K562 (cell line): ENCODE measurements around the gene IGFALS. TPM values are rescaled to one million over a fixed set of nuclear protein-coding genes. Genes with fewer than 3 reads are reported as not detected.
"Not testable (repeated sequence)": the region's sequence is repeated elsewhere in the genome, so short reads cannot be mapped to it uniquely, and the experiment has no call there.

Experiments
- ATAC-seq: fragments of 200-7000 bp; cut with Tn5 transposase; 3 replicates; pipeline ENCODE4 v1.9.1; 2020; ENCODE audit warnings: moderate library complexity
- BruUV-seq: library from RNA; stranded (reverse); fragments of 400-500 nt; replicated peaks from 2 replicates; lab custom pipeline; 2021; lab: Mats Ljungman, UMichigan
- CTCF ChIA-PET: fragments of 300-600 bp; formaldehyde crosslinking; extraction: SDS; loops from one replicate; lab custom pipeline; 2021; ENCODE audit warnings: low intra/inter-chr PET ratio; lab: Yijun Ruan, JAX
- POLR2A ChIA-PET: fragments of 300-600, 350-650 bp; sonication (Branson Sonifier 250); formaldehyde crosslinking; extraction: SDS; loops from one replicate; lab custom pipeline; 2021; ENCODE audit warnings: antibody characterized with exemption, inconsistent platforms; lab: Yijun Ruan, JAX
- DNase-seq, 4 experiments: peaks; one replicate each; pipeline versions ENCODE4 v3.0.0 to v3.0.0-alpha.2; 2011 to 2018; ENCODE audit warnings: low spot score in 3 of 4, mixed read lengths in 3 of 4; ENCODE audit errors: extremely low read depth in 1 of 4
- FAIRE-seq: peaks from 2 replicates; lab custom pipeline; 2011; peaks lifted over from hg19 to GRCh38; lab: Jason Lieb, UNC
- H2AFZ ChIP-seq: 2 replicates; pipeline ENCODE4 v1.6.0; 2011; ENCODE audit warnings: low read depth, low read length, control low read depth, inconsistent platforms
- H3K27ac ChIP-seq: fragments of 200-600 bp; 3 replicates; pipeline ENCODE4 v1.8.0; 2011; ENCODE audit warnings: low read depth, mild to moderate bottlenecking, control low read depth, inconsistent platforms, low read length, moderate library complexity, mixed read lengths; ENCODE audit errors: extremely low read depth
- H3K27me3 ChIP-seq, 2 experiments: fragments of 300-600 bp in 1 of 2; 2 replicates in 1 of 2; 3 replicates in 1 of 2; pipeline versions ENCODE4 v1.6.0 to v1.8.0; 2011; ENCODE audit warnings: inconsistent platforms in 2 of 2, low read length in 2 of 2, mild to moderate bottlenecking in 1 of 2, mixed read lengths in 1 of 2, moderate library complexity in 1 of 2; ENCODE audit not compliant: control insufficient read depth in 2 of 2, insufficient read depth in 2 of 2
- H3K36me3 ChIP-seq: fragments of 300-600 bp; 3 replicates; pipeline ENCODE4 v1.8.0; 2011; ENCODE audit warnings: mild to moderate bottlenecking, low read length, inconsistent platforms; ENCODE audit not compliant: control insufficient read depth, insufficient read depth
- H3K4me1 ChIP-seq, 2 experiments: fragments of 200-600 bp in 1 of 2; replicated peaks in 1 of 2; 2 replicates in 1 of 2; 3 replicates in 1 of 2; pipeline versions ENCODE4 v1.5.1 to v1.8.0; 2011; ENCODE audit warnings: inconsistent platforms in 2 of 2, low read length in 2 of 2, mild to moderate bottlenecking in 1 of 2, mixed read lengths in 1 of 2, moderate library complexity in 1 of 2; ENCODE audit not compliant: control insufficient read depth in 2 of 2, insufficient read depth in 2 of 2
- H3K4me2 ChIP-seq: 2 replicates; pipeline ENCODE4 v1.6.1; 2011; ENCODE audit warnings: low read length, control low read depth, inconsistent platforms, mixed read lengths; ENCODE audit not compliant: insufficient read depth
- H3K4me3 ChIP-seq: fragments of 200-600 bp; sonication (generic), shearing (Covaris generic); 2 replicates; pipeline ENCODE4 v1.5.1; 2016; ENCODE audit warnings: control low read depth, inconsistent platforms
- H3K79me2 ChIP-seq: fragments of 200-600 bp; 3 replicates; pipeline ENCODE4 v1.8.0; 2011; ENCODE audit warnings: low read length, inconsistent platforms; ENCODE audit not compliant: control insufficient read depth, insufficient read depth
- H3K9ac ChIP-seq, 2 experiments: 2 replicates each; pipeline versions ENCODE4 v1.6.0 to v1.6.1; 2011; ENCODE audit warnings: low read depth in 2 of 2, low read length in 2 of 2, control low read depth in 1 of 2, inconsistent platforms in 1 of 2, mild to moderate bottlenecking in 1 of 2, mixed read lengths in 1 of 2; ENCODE audit not compliant: insufficient read depth in 1 of 2
- H3K9me1 ChIP-seq: one replicate; pipeline ENCODE4 v1.6.0; 2011; ENCODE audit warnings: inconsistent platforms, mild to moderate bottlenecking, low read length, moderate library complexity; ENCODE audit not compliant: control insufficient read depth, insufficient read depth
- H3K9me3 ChIP-seq: replicated peaks from 2 replicates; pipeline ENCODE4 v1.5.1; 2011; ENCODE audit warnings: low read depth, low read length, inconsistent platforms; ENCODE audit not compliant: control insufficient read depth, insufficient read depth
- H4K20me1 ChIP-seq: replicated peaks from 2 replicates; pipeline ENCODE4 v1.6.1; 2011; ENCODE audit warnings: low read length, inconsistent platforms, mixed read lengths; ENCODE audit not compliant: control insufficient read depth, insufficient read depth
- ESRRB ChIP-seq: fragments of 250-450 bp; sonication (Bioruptor Pico); IDR thresholded peaks from 2 replicates; pipeline ENCODE4 v1.5.0; 2020; ENCODE audit warnings: mild to moderate bottlenecking, moderate library complexity, borderline replicate concordance
- SUPT5H ChIP-seq: fragments of 450-650 bp; IDR thresholded peaks from 2 replicates; pipeline ENCODE4 v1.6.1; 2016
- ZNF143 ChIP-seq: sonication (generic); formaldehyde crosslinking; IDR thresholded peaks from 2 replicates; pipeline ENCODE4 v1.9.0; 2022; ENCODE audit warnings: mild to moderate bottlenecking, missing genetic modification reagents
- WGBS: fragments of 100-300 bp; shearing (Covaris generic); methylation state at CpG from one replicate; pipeline ENCODE4 v1.1.6; 2016; ENCODE audit warnings: low coverage, mixed read lengths; ENCODE audit not compliant: insufficient coverage; ENCODE audit errors: missing lambda C conversion rate; 5-methylcytosine and 5-hydroxymethylcytosine counted together
- in situ Hi-C: fragments of 300-500 bp; cut with MboI; formaldehyde crosslinking; loops from 4 replicates; pipeline ENCODE4 v1.15.0; 2018; ENCODE audit warnings: inconsistent platforms, mixed read lengths
- intact Hi-C: fragments of 100-400 bp; cut with micrococcal nuclease; formaldehyde crosslinking; loops from 2 replicates; pipeline ENCODE4 v1.14.2; 2022
- polyA plus RNA-seq, 8 experiments: library from polyadenylated mRNA; depleted of rRNA in 4 of 8; stranded (reverse) in 5 of 8; unstranded in 3 of 8; fragments of >200 nt; fragmentation: Nextera tagmentation in 2 of 8; fragmentation: Illumina TruSeq in 1 of 8; extraction: Ambion mirVana in 2 of 8; extraction: Trizol in 1 of 8; gene quantifications; 2 replicates each; pipeline versions ENCODE4 v1.2.1 to v1.2.3, GENCODE V29; 2011 to 2014; ENCODE audit warnings: inconsistent platforms in 1 of 8, missing spikeins in 1 of 8
- total RNA-seq, 7 experiments: library from RNA; depleted of rRNA in 6 of 7; stranded (reverse); fragments of >200 nt in 6 of 7; fragmentation: Illumina TruSeq in 2 of 7; extraction: Trizol in 2 of 7; gene quantifications; 2 replicates each; pipeline versions ENCODE4 v1.2.1 to v1.2.3, GENCODE V29; 2011 to 2021; ENCODE audit warnings: low replicate concordance in 1 of 7
- TF ChIP-seq, protein P1 (sequence below), 2 experiments: fragments of 450-650 bp in 1 of 2; IDR thresholded peaks; 2 replicates each; pipeline ENCODE4 v1.6.1; 2011 to 2017; ENCODE audit warnings: low read depth in 2 of 2, antibody characterized with exemption in 1 of 2, borderline replicate concordance in 1 of 2, low read length in 1 of 2, mild to moderate bottlenecking in 1 of 2, mixed read lengths in 1 of 2; ENCODE audit not compliant: control insufficient read depth in 1 of 2

Gene IGFALS
- total and polyA plus RNA-seq, 9 of the 15 experiments (the other 6 are each of a cell fraction or from before 2014, with no cell fraction given) = not detected

DNA sequence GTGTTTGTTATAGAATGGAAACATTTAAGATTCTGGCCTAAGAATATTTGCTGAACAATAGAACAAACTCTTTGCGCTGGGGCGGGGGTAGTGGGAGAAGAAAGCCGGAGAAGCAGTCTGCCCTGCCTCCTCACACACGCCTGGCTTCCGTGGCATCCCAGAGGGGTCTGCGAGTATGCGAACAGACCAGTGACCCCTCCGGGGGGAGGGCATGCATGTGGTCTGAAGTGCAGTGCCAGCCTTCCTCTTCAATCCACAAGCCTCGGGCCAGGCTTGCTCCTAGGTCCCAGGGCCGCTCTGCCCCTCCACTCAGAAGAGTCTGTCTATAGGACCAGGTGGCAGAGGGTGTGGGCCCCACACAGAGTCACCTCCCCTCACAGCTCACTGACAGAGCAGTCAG, 14.1 kb upstream of the IGFALS start (continued):
- TF ChIP-seq, protein P1, sequence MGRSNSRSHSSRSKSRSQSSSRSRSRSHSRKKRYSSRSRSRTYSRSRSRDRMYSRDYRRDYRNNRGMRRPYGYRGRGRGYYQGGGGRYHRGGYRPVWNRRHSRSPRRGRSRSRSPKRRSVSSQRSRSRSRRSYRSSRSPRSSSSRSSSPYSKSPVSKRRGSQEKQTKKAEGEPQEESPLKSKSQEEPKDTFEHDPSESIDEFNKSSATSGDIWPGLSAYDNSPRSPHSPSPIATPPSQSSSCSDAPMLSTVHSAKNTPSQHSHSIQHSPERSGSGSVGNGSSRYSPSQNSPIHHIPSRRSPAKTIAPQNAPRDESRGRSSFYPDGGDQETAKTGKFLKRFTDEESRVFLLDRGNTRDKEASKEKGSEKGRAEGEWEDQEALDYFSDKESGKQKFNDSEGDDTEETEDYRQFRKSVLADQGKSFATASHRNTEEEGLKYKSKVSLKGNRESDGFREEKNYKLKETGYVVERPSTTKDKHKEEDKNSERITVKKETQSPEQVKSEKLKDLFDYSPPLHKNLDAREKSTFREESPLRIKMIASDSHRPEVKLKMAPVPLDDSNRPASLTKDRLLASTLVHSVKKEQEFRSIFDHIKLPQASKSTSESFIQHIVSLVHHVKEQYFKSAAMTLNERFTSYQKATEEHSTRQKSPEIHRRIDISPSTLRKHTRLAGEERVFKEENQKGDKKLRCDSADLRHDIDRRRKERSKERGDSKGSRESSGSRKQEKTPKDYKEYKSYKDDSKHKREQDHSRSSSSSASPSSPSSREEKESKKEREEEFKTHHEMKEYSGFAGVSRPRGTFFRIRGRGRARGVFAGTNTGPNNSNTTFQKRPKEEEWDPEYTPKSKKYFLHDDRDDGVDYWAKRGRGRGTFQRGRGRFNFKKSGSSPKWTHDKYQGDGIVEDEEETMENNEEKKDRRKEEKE (IDR thresholded peaks at IDR 0.05; ENCODE audit: borderline replicate concordance in 1 of 2, control insufficient read depth in 1 of 2, low read depth in 2 of 2, low read length in 1 of 2) = no peak

DNA sequence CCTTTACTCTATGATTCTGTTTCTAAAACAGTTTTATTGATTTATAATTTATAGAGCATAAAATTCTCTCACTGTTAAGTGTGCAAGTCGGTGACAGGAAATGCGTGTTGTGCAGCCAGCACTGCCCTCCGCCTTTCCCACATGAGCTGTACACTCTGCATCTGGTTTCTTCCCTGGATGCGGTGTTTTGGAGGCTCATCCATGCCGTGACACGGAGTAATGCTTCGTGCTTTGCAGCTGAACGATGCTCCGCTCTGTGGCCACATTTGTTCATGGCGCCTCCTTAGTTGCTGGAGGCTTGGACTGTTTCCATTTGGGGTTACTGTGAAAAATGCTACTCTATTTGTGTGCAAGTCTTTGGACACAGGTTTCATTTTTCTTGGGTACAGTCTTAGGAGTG, 7.2 kb upstream of the IGFALS start:
- in situ Hi-C loops = no loop called here
- FAIRE-seq (no peak), ATAC-seq (no peak), DNase-seq (no peak)
- CTCF ChIA-PET = no interaction called here
- Histone ChIP-seq H3K9me1 (no peaks in the 10 kb centered on the region), H3K79me2 (no peaks in the 10 kb centered on the region), H2AFZ (no peak overlapping the region), H3K4me1 (no peaks in the 10 kb centered on the region), H3K4me3 (no peak overlapping the region), H3K27ac (no peak overlapping the region), H4K20me1 (no peaks in the 10 kb centered on the region), H3K9ac (no peak overlapping the region), H3K9me3 (no peaks in the 10 kb centered on the region), H3K4me2 (no peak overlapping the region), H3K27me3 (no peaks in the 10 kb centered on the region), H3K36me3 (no peaks in the 10 kb centered on the region)
- intact Hi-C loops = no loop called here
- 71% methylated on average over 10 of the region's 10 CpGs for WGBS
- BruUV-seq = no TSS peak
- POLR2A ChIA-PET = no interaction called here
- TF ChIP-seq ESRRB (no peak), SUPT5H (no peak), ZNF143 (no peak)

DNA sequence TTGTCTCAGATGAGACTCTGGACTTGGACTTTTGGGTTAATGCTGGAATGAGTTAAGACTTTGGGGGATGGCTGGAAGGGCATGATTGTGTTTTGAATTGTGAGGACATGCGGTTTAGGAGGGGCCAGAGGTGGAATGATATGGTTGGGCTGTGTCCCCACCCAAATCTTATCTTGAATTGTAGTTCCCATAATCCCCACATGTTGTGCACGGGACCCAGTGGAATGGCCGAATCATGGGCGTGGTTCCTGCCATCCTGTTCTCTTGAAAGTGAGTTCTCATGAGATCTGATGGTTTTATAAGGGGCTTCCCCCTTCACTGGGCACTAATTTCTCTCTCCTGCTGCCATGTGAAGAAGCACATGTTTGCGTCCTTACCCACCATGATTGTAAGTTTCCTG, 5.8 kb upstream of the IGFALS start:
- H3K4me2 ChIP-seq, H3K36me3 ChIP-seq, FAIRE-seq, H3K27me3 ChIP-seq, H3K9me1 ChIP-seq, H3K9ac ChIP-seq, intact Hi-C loops, H2AFZ ChIP-seq, DNase-seq, in situ Hi-C loops, H3K79me2 ChIP-seq, BruUV-seq, H3K4me1 ChIP-seq, ATAC-seq, H3K4me3 ChIP-seq, H4K20me1 ChIP-seq, H3K27ac ChIP-seq, CTCF ChIA-PET, H3K9me3 ChIP-seq: not testable (repeated sequence)
- POLR2A ChIA-PET = interaction anchor here (1.0 kb wide), 1 partner anchor 165 kb away, joined by 4 read pairs; the partner anchor contains the start of gene RPS2
- 46% methylated on average over 5 of the region's 5 CpGs for WGBS
